SU-DHL-6 (cell line): ENCODE data around the gene SAMD7.

ENCODE experiments used
- H2AFZ ChIP-seq: fragments of 200-600 bp; sonication (generic); 2 replicates; pipeline ENCODE4 v1.6.1; 2014; ENCODE audit warnings: low read depth, mild to moderate bottlenecking, moderate library complexity, mixed read lengths, antibody characterized with exemption, low read length; ENCODE audit not compliant: severe bottlenecking
- H3F3A ChIP-seq: fragments of 200-600 bp; shearing (Covaris generic); 2 replicates; pipeline ENCODE4 v1.6.0; 2016; ENCODE audit warnings: antibody characterized with exemption, mild to moderate bottlenecking; ENCODE audit not compliant: insufficient read depth
- H3K27ac ChIP-seq: fragments of 200-600 bp; sonication (generic); 2 replicates; pipeline ENCODE4 v1.5.1; 2016; ENCODE audit warnings: low read depth, mild to moderate bottlenecking, low read length, moderate library complexity, mixed read lengths
- H3K27me3 ChIP-seq: fragments of 200-600 bp; sonication (generic), shearing (Covaris generic); 2 replicates; pipeline ENCODE4 v1.6.0; 2014; ENCODE audit warnings: mild to moderate bottlenecking, low read length
- H3K36me3 ChIP-seq: fragments of 200-600 bp; sonication (generic); 2 replicates; pipeline ENCODE4 v1.6.1; 2014; ENCODE audit warnings: mild to moderate bottlenecking, low read length, mixed read lengths
- H3K4me2 ChIP-seq: fragments of 300-600, 200-600 bp; shearing (Covaris generic), sonication (generic); 2 replicates; pipeline ENCODE4 v1.6.0; 2014; ENCODE audit warnings: low read length, low read depth, mild to moderate bottlenecking; ENCODE audit not compliant: poor library complexity, severe bottlenecking
- H3K4me3 ChIP-seq: fragments of 200-600 bp; sonication (generic); 2 replicates; pipeline ENCODE4 v1.5.1; 2014; ENCODE audit warnings: antibody characterized with exemption, low read length, mild to moderate bottlenecking, mixed read lengths; ENCODE audit not compliant: insufficient read depth, poor library complexity, severe bottlenecking
- H3K79me2 ChIP-seq: fragments of 200-600 bp; sonication (generic); 2 replicates; pipeline ENCODE4 v1.6.1; 2014; ENCODE audit warnings: mild to moderate bottlenecking, low read length, moderate library complexity; ENCODE audit not compliant: insufficient read depth
- H3K9ac ChIP-seq: fragments of 200-600 bp; sonication (generic); 2 replicates; pipeline ENCODE4 v1.7.0; 2014; ENCODE audit warnings: mild to moderate bottlenecking, low read length
- H3K9me2 ChIP-seq: fragments of 200-600 bp; sonication (generic); replicated peaks from 2 replicates; pipeline ENCODE4 v1.6.1; 2014; ENCODE audit warnings: low read length; ENCODE audit not compliant: insufficient read depth
- H3K9me3 ChIP-seq: fragments of 200-600 bp; sonication (generic); 2 replicates; pipeline ENCODE4 v1.6.1; 2014; ENCODE audit warnings: low read length, mixed read lengths; ENCODE audit not compliant: insufficient read depth
- H4K20me1 ChIP-seq: fragments of 200-600 bp; sonication (generic); 2 replicates; pipeline ENCODE4 v1.6.1; 2014; ENCODE audit warnings: low read depth, mild to moderate bottlenecking, antibody characterized with exemption, low read length, moderate library complexity, mixed read lengths
- EZH2phosphoT487 ChIP-seq: fragments of 200-600 bp; sonication (generic), shearing (Covaris generic); conservative IDR thresholded peaks from 2 replicates; pipeline ENCODE4 v1.6.1; 2018; ENCODE audit warnings: mild to moderate bottlenecking, antibody characterized with exemption, low read length, moderate library complexity, mixed read lengths
- TF ChIP-seq, protein P1 (sequence below): fragments of 200-600 bp; sonication (generic); IDR thresholded peaks from one replicate; pipeline ENCODE4 v1.5.1; 2017; ENCODE audit warnings: antibody characterized with exemption, mild to moderate bottlenecking, low read length, moderate library complexity; ENCODE audit not compliant: insufficient read depth, poor library complexity, severe bottlenecking

SAMD7 gene

DNA sequence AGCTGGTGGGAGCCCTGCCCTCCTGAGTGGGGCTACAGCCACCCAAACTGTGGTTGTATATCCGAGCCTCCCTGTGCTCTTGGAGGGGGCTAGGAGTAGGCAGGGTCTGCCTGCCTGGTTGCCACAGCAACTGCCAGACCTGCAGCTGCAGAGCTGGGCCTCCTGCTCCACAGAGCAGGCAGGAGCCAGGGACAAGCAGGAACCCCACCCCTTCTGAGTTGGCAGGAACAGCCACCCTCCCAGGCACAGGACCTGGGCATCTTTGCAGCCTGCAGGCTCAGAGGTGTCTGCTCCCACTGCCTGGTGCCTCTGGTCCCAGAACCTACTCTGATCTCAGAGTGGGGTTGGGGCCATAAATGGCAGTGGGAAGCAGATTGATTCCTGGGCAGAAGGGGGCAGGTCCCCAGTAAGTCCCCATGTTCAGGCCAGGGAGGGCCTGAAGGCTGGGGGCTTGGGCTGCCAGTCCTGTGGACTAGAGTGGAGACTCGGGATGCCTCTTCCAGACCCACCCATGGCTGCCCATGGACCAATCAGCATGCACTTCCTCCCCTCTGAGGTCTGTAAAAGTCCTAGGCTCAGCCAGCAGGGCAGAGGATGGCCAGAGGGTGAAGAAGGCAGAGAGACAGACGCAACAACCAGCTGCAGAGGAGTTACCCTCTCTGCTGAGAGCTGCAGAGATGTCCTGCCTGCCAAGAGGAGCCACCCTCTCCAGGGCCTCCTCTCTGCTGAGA lies 31.4 kb upstream of the SAMD7 start:
- Histone ChIP-seq H2AFZ (no peak overlapping the region), H3K79me2 (no peaks in the 10 kb centered on the region)

DNA sequence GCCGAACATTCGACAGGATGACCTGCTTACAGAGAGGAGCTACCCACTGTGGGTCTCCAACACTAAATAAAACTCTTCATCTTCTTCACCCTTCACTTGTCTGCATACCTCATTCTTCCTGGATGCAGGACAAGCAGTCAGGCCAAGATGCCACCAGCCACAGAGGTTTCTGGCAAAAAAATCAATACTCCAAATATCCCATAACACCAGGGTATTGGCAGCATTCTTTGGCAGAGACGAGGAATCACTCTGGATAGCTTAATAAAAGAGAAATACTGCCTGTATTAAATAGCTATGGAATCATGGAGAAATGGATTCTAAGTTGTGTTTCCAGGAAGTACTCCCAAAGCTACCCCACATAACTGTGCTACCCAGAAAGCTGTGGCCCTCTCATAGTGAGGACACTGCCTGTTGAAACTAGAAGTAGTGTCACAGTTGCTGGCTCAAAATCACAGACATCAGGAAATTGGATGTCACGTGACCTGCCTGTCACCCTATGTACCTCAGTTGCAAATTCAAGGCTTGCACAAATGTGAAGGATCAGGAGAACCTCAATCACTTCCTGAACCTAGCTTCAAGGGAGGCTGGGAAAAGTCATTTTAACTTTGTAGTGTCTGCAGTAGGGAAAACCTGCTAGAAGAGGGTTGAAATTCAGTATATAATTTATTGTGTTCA lies 30.7 kb upstream of the SAMD7 start:
- Histone ChIP-seq H3K9ac (no peak overlapping the region), H3K9me2 (no peaks in the 10 kb centered on the region), H3K4me2 (no peak overlapping the region), H3K27me3 (no peaks in the 10 kb centered on the region), H4K20me1 (no peaks in the 10 kb centered on the region), H3K4me3 (no peak overlapping the region), H3K79me2 (no peaks in the 10 kb centered on the region), H3K36me3 (no peaks in the 10 kb centered on the region), H3F3A (no peaks in the 10 kb centered on the region), H3K27ac (no peak overlapping the region), H2AFZ (no peak overlapping the region), H3K9me3 (no peaks in the 10 kb centered on the region; the same call in 1 of the 2 replicates)
- TF ChIP-seq EZH2phosphoT487 = no peak
- TF ChIP-seq, protein P1, sequence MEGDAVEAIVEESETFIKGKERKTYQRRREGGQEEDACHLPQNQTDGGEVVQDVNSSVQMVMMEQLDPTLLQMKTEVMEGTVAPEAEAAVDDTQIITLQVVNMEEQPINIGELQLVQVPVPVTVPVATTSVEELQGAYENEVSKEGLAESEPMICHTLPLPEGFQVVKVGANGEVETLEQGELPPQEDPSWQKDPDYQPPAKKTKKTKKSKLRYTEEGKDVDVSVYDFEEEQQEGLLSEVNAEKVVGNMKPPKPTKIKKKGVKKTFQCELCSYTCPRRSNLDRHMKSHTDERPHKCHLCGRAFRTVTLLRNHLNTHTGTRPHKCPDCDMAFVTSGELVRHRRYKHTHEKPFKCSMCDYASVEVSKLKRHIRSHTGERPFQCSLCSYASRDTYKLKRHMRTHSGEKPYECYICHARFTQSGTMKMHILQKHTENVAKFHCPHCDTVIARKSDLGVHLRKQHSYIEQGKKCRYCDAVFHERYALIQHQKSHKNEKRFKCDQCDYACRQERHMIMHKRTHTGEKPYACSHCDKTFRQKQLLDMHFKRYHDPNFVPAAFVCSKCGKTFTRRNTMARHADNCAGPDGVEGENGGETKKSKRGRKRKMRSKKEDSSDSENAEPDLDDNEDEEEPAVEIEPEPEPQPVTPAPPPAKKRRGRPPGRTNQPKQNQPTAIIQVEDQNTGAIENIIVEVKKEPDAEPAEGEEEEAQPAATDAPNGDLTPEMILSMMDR = no peak

More for the DNA sequence above, 31.4 kb upstream of the SAMD7 start:
- Histone ChIP-seq H3K9ac (no peak overlapping the region), H3K9me2 (no peaks in the 10 kb centered on the region), H3K4me2 (no peak overlapping the region), H3K9me3 (peaks cover 5% of the 10 kb centered on the region; the same call in 1 of the 2 replicates), H3K36me3 (no peaks in the 10 kb centered on the region), H3F3A (no peaks in the 10 kb centered on the region), H3K27ac (no peak overlapping the region), H3K27me3 (no peaks in the 10 kb centered on the region), H4K20me1 (no peaks in the 10 kb centered on the region), H3K4me3 (no peak overlapping the region)
- TF ChIP-seq EZH2phosphoT487 = no peak
- TF ChIP-seq, protein P1 = no peak

DNA sequence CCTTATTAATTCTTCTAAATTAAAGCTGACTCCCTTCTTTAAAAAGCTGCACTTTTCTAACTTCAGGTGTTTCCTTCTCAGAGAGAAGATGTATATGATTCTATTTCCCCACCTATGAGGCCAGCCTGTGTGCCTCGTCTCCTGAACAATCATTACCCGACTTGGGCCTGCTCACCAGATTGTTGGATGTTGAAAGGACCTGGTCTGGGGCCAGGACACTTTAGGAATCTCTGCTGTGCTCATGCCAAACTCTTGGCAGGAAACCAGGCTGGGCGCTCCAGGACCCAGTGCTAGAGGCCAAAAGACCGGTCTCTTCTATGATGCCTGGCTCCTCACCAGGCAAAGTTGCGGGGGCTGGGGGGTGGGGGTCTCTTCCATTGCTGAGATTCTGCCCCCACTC lies 24.7 kb upstream of the SAMD7 start:
- no peaks in the 10 kb centered on the region for H3K36me3 ChIP-seq
- H3K4me2 ChIP-seq = no peak overlapping the region
- no peak overlapping the region for H3K4me3 ChIP-seq
- no peaks in the 10 kb centered on the region for H3F3A ChIP-seq
- H3K9me3 ChIP-seq = no peaks in the 10 kb centered on the region
- H2AFZ ChIP-seq = no peak overlapping the region
- no peak overlapping the region for H3K27ac ChIP-seq
- TF ChIP-seq, protein P1 = no peak
- no peak for TF ChIP-seq EZH2phosphoT487
- H4K20me1 ChIP-seq = no peaks in the 10 kb centered on the region
- no peak overlapping the region for H3K9ac ChIP-seq
- no peaks in the 10 kb centered on the region for H3K79me2 ChIP-seq
- no peaks in the 10 kb centered on the region for H3K27me3 ChIP-seq
- no peaks in the 10 kb centered on the region for H3K9me2 ChIP-seq
